Stomach (tissue), 9 donors: ENCODE measurements around the gene NPR2. TPM values are rescaled to one million over a fixed set of nuclear protein-coding genes. Genes with fewer than 3 reads are reported as not detected.
A peak's percentile ranks its signal among the peaks of the same experiment; 100 is the strongest.

ENCODE experiments used
- DNase-seq, 2 donors: peaks; one replicate each; pipeline versions ENCODE4 v3.0.0 to v3.0.0-alpha.2; 2013 to 2019
- H3K27ac ChIP-seq, 5 donors: fragments of 200-600 bp in 4 of 5; sonication (generic) in 4 of 5; one replicate each; pipeline ENCODE4 v1.5.1; 2013 to 2019; ENCODE audit warnings: mild to moderate bottlenecking in 1 of 5, moderate library complexity in 1 of 5
- H3K27me3 ChIP-seq, 3 donors: fragments of 200-600 bp; sonication (generic); one replicate each; pipeline ENCODE4 v1.5.1; 2017 to 2019; ENCODE audit warnings: mixed run types in 1 of 3
- H3K36me3 ChIP-seq, 4 donors: fragments of 200-600 bp; sonication (generic); 1 replicate in 3 of 4; 2 replicates in 1 of 4; pipeline ENCODE4 v1.5.1; 2016 to 2019
- H3K4me1 ChIP-seq, 4 donors: fragments of 200-600 bp; sonication (generic); one replicate each; pipeline ENCODE4 v1.5.1; 2016 to 2019
- H3K4me3 ChIP-seq, 4 donors: fragments of 200-600 bp; sonication (generic) in 3 of 4; one replicate each; pipeline ENCODE4 v1.5.1; 2016 to 2019; ENCODE audit warnings: mild to moderate bottlenecking in 1 of 4
- H3K9me3 ChIP-seq, 4 donors: fragments of 200-600 bp; sonication (generic); one replicate each; pipeline ENCODE4 v1.5.1; 2016 to 2019
- EP300 ChIP-seq: sonication (generic); formaldehyde crosslinking; IDR thresholded peaks from one replicate; pipeline ENCODE4 v1.6.1; 2017; ENCODE audit warnings: antibody characterized with exemption
- POLR2A ChIP-seq, 4 donors: fragments of 450-650 bp; IDR thresholded peaks; one replicate each; pipeline ENCODE4 v1.6.1; 2016; ENCODE audit warnings: antibody characterized with exemption in 4 of 4, control low read depth in 2 of 4, mild to moderate bottlenecking in 1 of 4, moderate library complexity in 1 of 4
- POLR2AphosphoS5 ChIP-seq, 3 donors: sonication (generic); formaldehyde crosslinking; IDR thresholded peaks; one replicate each; pipeline ENCODE4 v1.6.1; 2016; ENCODE audit warnings: antibody characterized with exemption in 3 of 3
- WGBS, 5 donors: extraction: QIAGEN DNeasy Blood & Tissue Kit in 3 of 5; methylation state at CpG; one replicate each; pipeline versions ENCODE4 v1.1.5 to v1.1.7; 2013 to 2018; 5-methylcytosine and 5-hydroxymethylcytosine counted together
- intact Hi-C: fragments of 100-400 bp; cut with DNase I; formaldehyde crosslinking; loops from one replicate; pipeline ENCODE4 v1.15.1; 2023; ENCODE audit warnings: low total_unique reads
- polyA plus RNA-seq, 3 donors: library from polyadenylated mRNA; stranded (reverse); fragments of 200-250 nt; gene quantifications; one replicate each; pipeline ENCODE4 v1.2.3, GENCODE V29; 2013
- total RNA-seq, 5 donors: library from RNA; depleted of rRNA; stranded (reverse); fragments of >200 nt; gene quantifications; one replicate each; pipeline versions ENCODE4 v1.1.0 to v1.2.3, GENCODE V29; 2014 to 2016
- TF ChIP-seq, protein P1 (sequence below), 7 experiments: fragments of 450-650 bp in 4 of 7; fragments of 200-600 bp in 3 of 7; sonication (generic) in 3 of 7; IDR thresholded peaks; one replicate each; pipeline ENCODE4 v1.5.1; 2016 to 2019; ENCODE audit warnings: antibody characterized with exemption in 7 of 7, control low read depth in 2 of 7, mild to moderate bottlenecking in 1 of 7
- donor health status: healthy with polysubstance abuse.
- donor health status: Bipolar disorder and iron deficiency.
- donor health status: healthy.

Gene NPR2
- total and polyA plus RNA-seq, 8 donors, result 3.1 to 75.5 (median 9.7) TPM

DNA sequence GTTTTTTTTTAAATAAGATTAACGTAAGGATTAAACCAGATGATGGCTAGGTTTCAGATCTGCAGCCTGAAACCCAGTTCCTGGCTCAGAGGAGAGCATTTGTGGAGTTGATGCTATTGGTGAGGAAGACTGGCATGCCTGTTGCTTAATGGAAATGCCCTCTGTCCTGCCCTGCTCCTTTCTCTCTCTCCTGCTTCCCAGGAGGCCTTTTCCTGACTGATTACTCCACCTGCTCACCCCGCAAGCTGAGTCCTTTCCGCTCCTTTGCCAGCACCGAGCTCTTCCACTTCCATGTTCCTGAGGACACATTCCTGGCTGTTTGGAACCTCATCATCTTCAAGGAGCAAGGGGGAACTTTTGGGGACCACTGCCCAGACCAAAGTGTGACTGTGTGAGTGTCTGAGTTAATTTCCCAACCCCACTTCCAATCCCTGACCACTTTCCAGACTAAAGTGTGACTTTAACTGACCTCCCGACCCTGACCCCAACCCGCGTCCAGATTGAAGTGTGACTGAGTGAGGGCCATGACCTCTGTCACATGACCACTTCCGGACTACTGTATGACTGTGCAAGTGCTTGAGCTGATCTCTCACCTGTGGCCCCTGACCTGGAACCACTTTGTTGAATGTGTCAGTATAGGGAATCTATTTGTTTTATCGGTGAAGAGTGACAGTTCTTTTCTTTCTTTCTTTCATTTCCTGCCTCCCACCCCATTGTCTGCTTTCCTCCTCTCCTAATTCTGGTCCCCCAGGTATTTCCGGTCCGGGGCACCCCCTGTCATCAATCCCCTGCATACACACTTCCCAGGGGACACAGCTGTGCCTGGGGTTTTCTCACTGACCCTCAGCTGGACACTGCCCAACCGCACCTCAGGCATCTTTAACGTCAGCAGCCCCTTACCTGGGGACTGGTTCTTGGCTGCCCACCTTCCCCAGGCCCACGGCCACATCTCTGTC is 43.1 kb downstream of the NPR2 start:
- 56 to 68% (median 64%) methylated on average over 14 of the region's 14 CpGs for WGBS, 5 donors
- intact Hi-C loops, result no loop called here
- TF ChIP-seq POLR2AphosphoS5 (IDR thresholded peaks at IDR 0.05) (no peak), POLR2A (IDR thresholded peaks at IDR 0.05) (no peak), EP300 (no peak)
- TF ChIP-seq, protein P1, sequence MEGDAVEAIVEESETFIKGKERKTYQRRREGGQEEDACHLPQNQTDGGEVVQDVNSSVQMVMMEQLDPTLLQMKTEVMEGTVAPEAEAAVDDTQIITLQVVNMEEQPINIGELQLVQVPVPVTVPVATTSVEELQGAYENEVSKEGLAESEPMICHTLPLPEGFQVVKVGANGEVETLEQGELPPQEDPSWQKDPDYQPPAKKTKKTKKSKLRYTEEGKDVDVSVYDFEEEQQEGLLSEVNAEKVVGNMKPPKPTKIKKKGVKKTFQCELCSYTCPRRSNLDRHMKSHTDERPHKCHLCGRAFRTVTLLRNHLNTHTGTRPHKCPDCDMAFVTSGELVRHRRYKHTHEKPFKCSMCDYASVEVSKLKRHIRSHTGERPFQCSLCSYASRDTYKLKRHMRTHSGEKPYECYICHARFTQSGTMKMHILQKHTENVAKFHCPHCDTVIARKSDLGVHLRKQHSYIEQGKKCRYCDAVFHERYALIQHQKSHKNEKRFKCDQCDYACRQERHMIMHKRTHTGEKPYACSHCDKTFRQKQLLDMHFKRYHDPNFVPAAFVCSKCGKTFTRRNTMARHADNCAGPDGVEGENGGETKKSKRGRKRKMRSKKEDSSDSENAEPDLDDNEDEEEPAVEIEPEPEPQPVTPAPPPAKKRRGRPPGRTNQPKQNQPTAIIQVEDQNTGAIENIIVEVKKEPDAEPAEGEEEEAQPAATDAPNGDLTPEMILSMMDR (IDR thresholded peaks at IDR 0.05), result no peak
- H3K36me3 ChIP-seq, result peaks cover 0 to 6% (median 2%) of the 10 kb centered on the region in 4 donors
- peaks cover 41 to 69% (median 65%) of the 10 kb centered on the region in 4 donors for H3K4me1 ChIP-seq
- DNase-seq, result no peak
- peaks cover 0 to 2% (median 0%) of the 10 kb centered on the region in 3 donors for H3K27me3 ChIP-seq
- no peaks in the 10 kb centered on the region for H3K9me3 ChIP-seq
- peak overlapping the region; percentile 74 to 93 (median 83) for H3K27ac ChIP-seq
- no peak overlapping the region for H3K4me3 ChIP-seq

DNA sequence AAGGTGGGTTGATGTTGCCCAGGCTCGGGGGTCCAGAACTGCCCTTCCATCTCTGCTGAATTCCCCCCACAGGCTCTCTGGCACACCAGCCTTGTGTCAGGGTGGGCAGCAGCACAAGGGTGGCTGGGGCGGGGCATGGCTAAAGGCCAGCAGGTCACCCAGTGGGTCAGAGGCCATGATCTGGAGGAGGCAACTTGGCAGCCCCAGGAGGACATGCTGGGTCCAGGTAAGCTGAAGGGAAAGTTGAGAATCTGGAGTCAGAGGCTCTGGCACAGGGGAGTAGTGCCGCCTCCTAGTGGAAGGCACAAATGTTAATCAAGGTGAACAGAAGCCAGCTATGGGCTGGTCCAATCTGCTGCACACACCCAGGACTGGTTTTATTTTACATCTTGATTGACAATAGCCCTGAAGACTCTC is 43.8 kb downstream of the NPR2 start:
- Histone ChIP-seq H3K4me3 (no peak overlapping the region), H3K4me1 (peaks cover 35 to 62% (median 58%) of the 10 kb centered on the region in 4 donors), H3K27me3 (peaks cover 0 to 8% (median 0%) of the 10 kb centered on the region in 3 donors), H3K36me3 (peaks cover 0 to 6% (median 2%) of the 10 kb centered on the region in 4 donors), H3K9me3 (no peaks in the 10 kb centered on the region), H3K27ac (peak overlapping the region; percentile 74 to 93 (median 83))
- DNase-seq, result peak; percentile 36 to 64
- 62 to 100% (median 79%) methylated on average over 3 of the region's 3 CpGs for WGBS, 5 donors
- intact Hi-C loops, result no loop called here
- no peak for TF ChIP-seq POLR2A (IDR thresholded peaks at IDR 0.05)
- TF ChIP-seq, protein P1 (IDR thresholded peaks at IDR 0.05), result peak in 1 of 7 experiments; percentile 34

DNA sequence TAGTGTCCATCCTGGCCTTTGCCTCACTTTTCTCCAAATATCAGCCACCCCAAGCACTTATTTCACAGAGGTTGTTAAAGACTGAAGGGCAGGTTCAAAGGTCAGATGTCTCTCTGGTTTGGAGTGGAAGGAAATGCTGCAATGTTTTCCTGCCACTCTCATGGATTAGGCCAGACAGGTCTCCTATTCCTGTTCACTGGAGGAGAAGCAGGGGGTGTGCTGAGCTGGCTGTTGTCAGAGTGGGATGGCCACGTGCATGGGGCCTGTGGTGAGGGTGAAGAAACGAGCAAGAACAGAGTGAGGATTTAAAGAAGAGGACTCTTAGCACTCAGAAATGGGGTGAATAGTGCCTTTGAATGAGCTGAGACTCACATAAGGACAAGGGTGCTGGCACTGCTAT is 44.4 kb downstream of the NPR2 start:
- peak overlapping the region in 3 of 5 donors; percentile 83 to 93 (median 86) for H3K27ac ChIP-seq
- peaks cover 30 to 56% (median 52%) of the 10 kb centered on the region in 4 donors for H3K4me1 ChIP-seq
- intact Hi-C loops, result no loop called here
- H3K9me3 ChIP-seq, result no peaks in the 10 kb centered on the region
- H3K36me3 ChIP-seq, result peaks cover 0 to 6% (median 2%) of the 10 kb centered on the region in 4 donors
- peaks cover 0 to 10% (median 0%) of the 10 kb centered on the region in 3 donors for H3K27me3 ChIP-seq
- TF ChIP-seq EP300 (no peak), POLR2A (IDR thresholded peaks at IDR 0.05) (no peak), POLR2AphosphoS5 (IDR thresholded peaks at IDR 0.05) (no peak)
- TF ChIP-seq, protein P1 (IDR thresholded peaks at IDR 0.05), result no peak
- whole genome bisulfite sequencing, 5 donors, result 75 to 80% (median 79%) methylated on average over 2 of the region's 2 CpGs
- H3K4me3 ChIP-seq, result no peak overlapping the region
- DNase-seq, result no peak

GRCh38 chr9:35836595-35836994 is 45.2 kb downstream of the NPR2 start:
- H3K9me3 ChIP-seq, result no peaks in the 10 kb centered on the region
- 86 to 99% (median 97%) methylated on average over 5 of the region's 5 CpGs for WGBS, 5 donors
- no peak for DNase-seq
- TF ChIP-seq POLR2A (IDR thresholded peaks at IDR 0.05) (no peak), EP300 (no peak), POLR2AphosphoS5 (IDR thresholded peaks at IDR 0.05) (no peak)
- TF ChIP-seq, protein P1 (IDR thresholded peaks at IDR 0.05), result no peak
- intact Hi-C loops, result no loop called here
- H3K27me3 ChIP-seq, result peaks cover 0 to 10% (median 0%) of the 10 kb centered on the region in 3 donors
- H3K4me1 ChIP-seq, result peaks cover 30 to 48% (median 44%) of the 10 kb centered on the region in 4 donors
- H3K36me3 ChIP-seq, result peaks cover 0 to 9% (median 3%) of the 10 kb centered on the region in 4 donors
- no peak overlapping the region for H3K4me3 ChIP-seq
- no peak overlapping the region for H3K27ac ChIP-seq
